NT2/D1 (cell line): ENCODE results near the gene ABCD3.

Experiments
- SUZ12 ChIP-seq: IDR thresholded peaks from 2 replicates; pipeline ENCODE4 v1.6.1; 2011; ENCODE audit not compliant: insufficient read length, insufficient read depth; ENCODE audit errors: extremely low read depth
- YY1 ChIP-seq: IDR thresholded peaks from 2 replicates; pipeline ENCODE4 v1.6.1; 2011; ENCODE audit not compliant: insufficient read length, insufficient read depth
- ZNF274 ChIP-seq: IDR thresholded peaks from 2 replicates; pipeline ENCODE4 v1.6.1; 2011; ENCODE audit warnings: mild to moderate bottlenecking, low read depth, low read length

GRCh38 chr1:94539496-94539895 is 121.3 kb downstream of the ABCD3 start:
- TF ChIP-seq YY1, result no peak
- no peak for TF ChIP-seq SUZ12
- TF ChIP-seq ZNF274, result no peak
